Uterus (tissue), 2 donors: Measurements from ENCODE around the gene GALR1.

Experiments used
- POLR2A ChIP-seq, 2 donors: fragments of 450-650 bp; IDR thresholded peaks; one replicate each; pipeline ENCODE4 v1.6.1; 2016; ENCODE audit warnings: antibody characterized with exemption in 2 of 2, mild to moderate bottlenecking in 1 of 2, moderate library complexity in 1 of 2
- TF ChIP-seq, protein P1 (sequence below), 4 experiments: fragments of 200-600 bp in 2 of 4; fragments of 450-650 bp in 2 of 4; sonication (generic) in 2 of 4; IDR thresholded peaks; one replicate each; pipeline ENCODE4 v1.5.1; 2016 to 2019; ENCODE audit warnings: antibody characterized with exemption in 4 of 4, mild to moderate bottlenecking in 2 of 4, moderate library complexity in 1 of 4

DNA sequence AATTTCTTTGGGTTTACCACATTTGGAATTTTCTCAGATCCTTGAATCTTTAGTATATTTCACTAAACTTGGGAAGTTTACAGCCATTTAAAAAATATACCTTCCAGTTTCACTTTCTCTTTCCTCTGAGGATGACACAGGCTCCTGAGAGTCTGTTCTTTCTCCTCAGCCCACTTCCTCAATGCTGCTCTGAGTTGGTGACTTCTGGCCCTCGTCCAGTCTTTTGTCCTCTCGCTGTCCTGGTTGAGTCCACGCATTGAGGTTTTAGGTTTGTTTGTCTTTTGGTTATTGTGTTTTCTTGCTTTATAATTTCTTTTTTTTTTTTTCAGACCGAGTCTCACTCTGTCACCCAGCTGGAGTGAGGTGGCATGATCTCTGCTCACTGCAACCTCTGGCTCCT is 40.7 kb upstream of the GALR1 start:
- TF ChIP-seq, protein P1, sequence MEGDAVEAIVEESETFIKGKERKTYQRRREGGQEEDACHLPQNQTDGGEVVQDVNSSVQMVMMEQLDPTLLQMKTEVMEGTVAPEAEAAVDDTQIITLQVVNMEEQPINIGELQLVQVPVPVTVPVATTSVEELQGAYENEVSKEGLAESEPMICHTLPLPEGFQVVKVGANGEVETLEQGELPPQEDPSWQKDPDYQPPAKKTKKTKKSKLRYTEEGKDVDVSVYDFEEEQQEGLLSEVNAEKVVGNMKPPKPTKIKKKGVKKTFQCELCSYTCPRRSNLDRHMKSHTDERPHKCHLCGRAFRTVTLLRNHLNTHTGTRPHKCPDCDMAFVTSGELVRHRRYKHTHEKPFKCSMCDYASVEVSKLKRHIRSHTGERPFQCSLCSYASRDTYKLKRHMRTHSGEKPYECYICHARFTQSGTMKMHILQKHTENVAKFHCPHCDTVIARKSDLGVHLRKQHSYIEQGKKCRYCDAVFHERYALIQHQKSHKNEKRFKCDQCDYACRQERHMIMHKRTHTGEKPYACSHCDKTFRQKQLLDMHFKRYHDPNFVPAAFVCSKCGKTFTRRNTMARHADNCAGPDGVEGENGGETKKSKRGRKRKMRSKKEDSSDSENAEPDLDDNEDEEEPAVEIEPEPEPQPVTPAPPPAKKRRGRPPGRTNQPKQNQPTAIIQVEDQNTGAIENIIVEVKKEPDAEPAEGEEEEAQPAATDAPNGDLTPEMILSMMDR (IDR thresholded peaks at IDR 0.05) = no peak
- TF ChIP-seq POLR2A (IDR thresholded peaks at IDR 0.05) = no peak
